HFFc6 (cell line): ENCODE measurements around the gene THEM5. TPM values are rescaled to one million over a fixed set of nuclear protein-coding genes. Genes with fewer than 3 reads are reported as not detected.

Source experiments
- DNase-seq: peaks from one replicate; pipeline ENCODE4 v3.0.0-alpha.2; 2018
- H3K27ac Mint-ChIP-seq: 2 replicates; pipeline ENCODE4 v1.8.0; 2020; ENCODE audit warnings: mild to moderate bottlenecking, mixed read lengths
- H3K27me3 Mint-ChIP-seq: 2 replicates; pipeline ENCODE4 v1.8.0; 2021; ENCODE audit warnings: mild to moderate bottlenecking, moderate library complexity, mixed read lengths; ENCODE audit not compliant: insufficient read depth
- H3K36me3 Mint-ChIP-seq: 2 replicates; pipeline ENCODE4 v1.8.0; 2021; ENCODE audit warnings: low read depth, mixed read lengths
- H3K4me1 Mint-ChIP-seq: 2 replicates; pipeline ENCODE4 v1.8.0; 2020; ENCODE audit warnings: low read depth, mixed read lengths
- H3K4me3 Mint-ChIP-seq: 2 replicates; pipeline ENCODE4 v1.8.0; 2020; ENCODE audit warnings: mild to moderate bottlenecking, moderate library complexity, mixed read lengths
- H3K9me3 Mint-ChIP-seq: 2 replicates; pipeline ENCODE4 v1.8.0; 2020; ENCODE audit warnings: mild to moderate bottlenecking, mixed read lengths
- CTCF ChIP-seq: fragments of 200-600 bp; sonication (generic); IDR thresholded peaks from 2 replicates; pipeline ENCODE4 v1.5.0; 2021; ENCODE audit warnings: antibody characterized with exemption, mild to moderate bottlenecking
- total RNA-seq, 6 experiments: library from RNA; stranded (reverse); fragmentation: NEBNext Ultra II Directional; extraction: Animal tissue kit (Norgen Biotek cat#: 25700); gene quantifications; 2 replicates in 1 of 6; 3 replicates in 5 of 6; pipeline ENCODE4 v1.2.3, GENCODE V29; 2021

The THEM5 gene
- total RNA-seq, 6 experiments from 2014 or later = not detected

GRCh38 chr1:151830055-151830454 is 23.5 kb downstream of the THEM5 start:
- H3K27ac Mint-ChIP-seq = no peak overlapping the region
- peaks cover 6% of the 10 kb centered on the region; the same call in 1 of the 2 replicates for H3K4me1 Mint-ChIP-seq
- H3K9me3 Mint-ChIP-seq = no peaks in the 10 kb centered on the region
- peaks cover 35% of the 10 kb centered on the region for H3K27me3 Mint-ChIP-seq
- TF ChIP-seq CTCF = no peak
- H3K36me3 Mint-ChIP-seq = no peaks in the 10 kb centered on the region
- no peak for DNase-seq
- H3K4me3 Mint-ChIP-seq = no peak overlapping the region

- no peak for TF ChIP-seq CTCF
- H3K9me3 Mint-ChIP-seq = no peaks in the 10 kb centered on the region
- no peak for DNase-seq
- no peak overlapping the region for H3K27ac Mint-ChIP-seq
- H3K27me3 Mint-ChIP-seq = peaks cover 41% of the 10 kb centered on the region
- no peaks in the 10 kb centered on the region for H3K36me3 Mint-ChIP-seq
- H3K4me1 Mint-ChIP-seq = peaks cover 6% of the 10 kb centered on the region; the same call in 1 of the 2 replicates
- H3K4me3 Mint-ChIP-seq = no peak overlapping the region
Observed at GRCh38 chr1:151829352-151830046, 24.0 kb downstream of the THEM5 start.

- no peaks in the 10 kb centered on the region for H3K36me3 Mint-ChIP-seq
- TF ChIP-seq CTCF = no peak
- peaks cover 45% of the 10 kb centered on the region for H3K27me3 Mint-ChIP-seq
- DNase-seq = no peak
- no peak overlapping the region for H3K4me3 Mint-ChIP-seq
- peaks cover 6% of the 10 kb centered on the region; the same call in 1 of the 2 replicates for H3K4me1 Mint-ChIP-seq
- H3K9me3 Mint-ChIP-seq = no peaks in the 10 kb centered on the region
- H3K27ac Mint-ChIP-seq = no peak overlapping the region
Observed at GRCh38 chr1:151828921-151829320, 24.6 kb downstream of the THEM5 start.

GRCh38 chr1:151827853-151828252 is 25.7 kb downstream of the THEM5 start:
- TF ChIP-seq CTCF = no peak
- Mint-ChIP-seq H3K36me3 (no peaks in the 10 kb centered on the region), H3K9me3 (no peaks in the 10 kb centered on the region), H3K27ac (no peak overlapping the region), H3K4me1 (peaks cover 6% of the 10 kb centered on the region; the same call in 1 of the 2 replicates), H3K27me3 (peaks cover 49% of the 10 kb centered on the region), H3K4me3 (no peak overlapping the region)
- DNase-seq = no peak

- DNase-seq = no peak
- TF ChIP-seq CTCF = no peak
- Mint-ChIP-seq H3K27me3 (peaks cover 49% of the 10 kb centered on the region), H3K27ac (no peak overlapping the region), H3K36me3 (no peaks in the 10 kb centered on the region), H3K4me1 (peaks cover 6% of the 10 kb centered on the region; the same call in 1 of the 2 replicates), H3K9me3 (no peaks in the 10 kb centered on the region), H3K4me3 (no peak overlapping the region)
Observed at GRCh38 chr1:151825751-151826660, 27.5 kb downstream of the THEM5 start.
